Activated CD8-positive, alpha-beta T cell treated with anti-CD3 and anti-CD28 coated beads, Interleukin-2, amount 10 ng/mL, durations not matched to agents 7 days and 5 days (primary cell): ENCODE data around the gene POLH. TPM values are rescaled to one million over a fixed set of nuclear protein-coding genes. Genes with fewer than 3 reads are reported as not detected.
"Not testable (repeated sequence)": the region's sequence is repeated elsewhere in the genome, so short reads cannot be mapped to it uniquely, and the experiment has no call there.

Source experiments
- ATAC-seq: fragments of 150-1000 bp; cut with Tn5 transposase; one replicate; pipeline ENCODE4 v1.10.0; 2021; ENCODE audit warnings: moderate library complexity
- CTCF ChIA-PET: fragments of 350-600 bp; sonication (Branson Sonifier 250); formaldehyde crosslinking; loops from one replicate; lab custom pipeline; 2021; ENCODE audit warnings: antibody characterized with exemption; lab: Charles Lee
- POLR2A ChIA-PET: fragments of 350-600 bp; sonication (Branson Sonifier 250); formaldehyde crosslinking; loops from one replicate; lab custom pipeline; 2021; ENCODE audit warnings: antibody characterized with exemption; lab: Charles Lee
- DNase-seq: peaks from one replicate; pipeline ENCODE4 v3.0.0-alpha.2; 2020
- H3K27ac Mint-ChIP-seq: one replicate; pipeline ENCODE4 v1.8.0; 2021; ENCODE audit warnings: mild to moderate bottlenecking, mixed read lengths
- H3K27me3 Mint-ChIP-seq: one replicate; pipeline ENCODE4 v1.8.0; 2021; ENCODE audit warnings: low read depth, mixed read lengths
- H3K36me3 Mint-ChIP-seq: one replicate; pipeline ENCODE4 v1.8.0; 2021; ENCODE audit warnings: low read depth, mixed read lengths
- H3K4me1 Mint-ChIP-seq: one replicate; pipeline ENCODE4 v1.8.0; 2021; ENCODE audit warnings: low read depth, mixed read lengths
- H3K4me3 Mint-ChIP-seq: one replicate; pipeline ENCODE4 v1.8.0; 2021; ENCODE audit warnings: mild to moderate bottlenecking, mixed read lengths
- H3K9me3 Mint-ChIP-seq: one replicate; pipeline ENCODE4 v1.8.0; 2022; ENCODE audit warnings: mixed read lengths; ENCODE audit not compliant: insufficient read depth
- total RNA-seq, 2 experiments: library from RNA; stranded (reverse); gene quantifications; one replicate each; pipeline ENCODE4 v1.2.3, GENCODE V29; 2021

POLH gene
- 10 to 100 TPM; 73.1 to 75.2 TPM for total RNA-seq

GRCh38 chr6:43575772-43576551 lies at the start of gene POLH, which contains the start of gene XPO5:
TSS of gene POLH (plus strand) at chr6:43576185. CDS start at chr6:43582320, 6,135 bp downstream.
TSS of gene XPO5 (minus strand) at chr6:43576038. CDS start at chr6:43575864, 174 bp downstream.
- ATAC-seq (peak; percentile 96), DNase-seq (peak; percentile 93)
- ChIA-PET CTCF (interaction anchor here (1.2 to 1.5 kb wide), 3 partner anchors 9 to 70 kb away, joined by 3 to 5 read pairs (median 4); no protein-coding TSS in a partner anchor), POLR2A (interaction anchor here (0.5 to 2.5 kb wide), 5 partner anchors 9 to 844 kb away, joined by 3 to 15 read pairs (median 4); partner anchors contain the start of genes GTPBP2, POLR1C and YIPF3)
- H3K36me3 Mint-ChIP-seq = peaks cover 48% of the 10 kb centered on the region
- H3K4me1 Mint-ChIP-seq = peaks cover 44% of the 10 kb centered on the region
- H3K4me3 Mint-ChIP-seq = peak within 1 kb of the TSS; percentile 97
- H3K9me3 Mint-ChIP-seq = no peaks in the 10 kb centered on the region
- peak within 1 kb of the TSS; percentile 89 for H3K27ac Mint-ChIP-seq
- H3K27me3 Mint-ChIP-seq = no peaks in the 10 kb centered on the region

GRCh38 chr6:43532201-43532600 lies 43.8 kb upstream of the POLH start:
- Mint-ChIP-seq H3K4me3 (no peak overlapping the region), H3K27me3 (no peaks in the 10 kb centered on the region), H3K9me3 (no peaks in the 10 kb centered on the region), H3K27ac (no peak overlapping the region), H3K36me3 (peaks cover 48% of the 10 kb centered on the region), H3K4me1 (no peaks in the 10 kb centered on the region)
- no peak for DNase-seq
- ChIA-PET POLR2A (interaction anchor here (1.7 kb wide), 1 partner anchor 16 kb away, joined by 3 read pairs; no protein-coding TSS in a partner anchor), CTCF (interaction anchor here (1.1 to 1.6 kb wide), 2 partner anchors 26 to 76 kb away, joined by 3 to 5 read pairs; no protein-coding TSS in a partner anchor)
- ATAC-seq = no peak

GRCh38 chr6:43538986-43539385 lies 37.0 kb upstream of the POLH start:
- H3K27me3 Mint-ChIP-seq, DNase-seq, H3K4me1 Mint-ChIP-seq, H3K4me3 Mint-ChIP-seq, H3K9me3 Mint-ChIP-seq, CTCF ChIA-PET, H3K27ac Mint-ChIP-seq, ATAC-seq: not testable (repeated sequence)
- peaks cover 40% of the 10 kb centered on the region for H3K36me3 Mint-ChIP-seq
- POLR2A ChIA-PET = interaction anchor here (1.5 kb wide), 1 partner anchor 14 kb away, joined by 4 read pairs; no protein-coding TSS in a partner anchor

GRCh38 chr6:43539409-43539808 lies 36.6 kb upstream of the POLH start:
- H3K36me3 Mint-ChIP-seq = peaks cover 42% of the 10 kb centered on the region
- H3K9me3 Mint-ChIP-seq, H3K27ac Mint-ChIP-seq, CTCF ChIA-PET, ATAC-seq, H3K27me3 Mint-ChIP-seq, DNase-seq, H3K4me3 Mint-ChIP-seq, H3K4me1 Mint-ChIP-seq: not testable (repeated sequence)
- POLR2A ChIA-PET = interaction anchor here (1.5 kb wide), 1 partner anchor 14 kb away, joined by 4 read pairs; no protein-coding TSS in a partner anchor

- POLR2A ChIA-PET = interaction anchor here (1.5 kb wide), 1 partner anchor 15 kb away, joined by 4 read pairs; no protein-coding TSS in a partner anchor
- CTCF ChIA-PET = no interaction called here
- no peak overlapping the region for H3K4me3 Mint-ChIP-seq
- H3K4me1 Mint-ChIP-seq = peaks cover 2% of the 10 kb centered on the region
- ATAC-seq (no peak), DNase-seq (no peak)
- no peaks in the 10 kb centered on the region for H3K27me3 Mint-ChIP-seq
- H3K27ac Mint-ChIP-seq = no peak overlapping the region
- H3K36me3 Mint-ChIP-seq = peaks cover 44% of the 10 kb centered on the region
- no peaks in the 10 kb centered on the region for H3K9me3 Mint-ChIP-seq
Measured at GRCh38 chr6:43540507-43540906, 35.5 kb upstream of the POLH start.

- no peak for ATAC-seq
- DNase-seq = no peak
- Mint-ChIP-seq H3K27ac (no peak overlapping the region), H3K36me3 (peaks cover 54% of the 10 kb centered on the region), H3K27me3 (no peaks in the 10 kb centered on the region), H3K9me3 (no peaks in the 10 kb centered on the region), H3K4me3 (no peak overlapping the region), H3K4me1 (peaks cover 2% of the 10 kb centered on the region)
- CTCF ChIA-PET = no interaction called here
- POLR2A ChIA-PET = interaction anchor here (0.6 kb wide), 1 partner anchor 67 kb away, joined by 3 read pairs; no protein-coding TSS in a partner anchor
Measured at GRCh38 chr6:43541774-43542471, 34.1 kb upstream of the POLH start.

- ChIA-PET POLR2A (no interaction called here), CTCF (no interaction called here)
- H3K36me3 Mint-ChIP-seq = peaks cover 58% of the 10 kb centered on the region
- no peak for ATAC-seq
- DNase-seq = no peak
- no peaks in the 10 kb centered on the region for H3K9me3 Mint-ChIP-seq
- H3K4me1 Mint-ChIP-seq = peaks cover 2% of the 10 kb centered on the region
- H3K27me3 Mint-ChIP-seq = no peaks in the 10 kb centered on the region
- no peak overlapping the region for H3K27ac Mint-ChIP-seq
- no peak overlapping the region for H3K4me3 Mint-ChIP-seq
Measured at GRCh38 chr6:43544461-43544860, 31.5 kb upstream of the POLH start.

- peaks cover 64% of the 10 kb centered on the region for H3K36me3 Mint-ChIP-seq
- H3K4me1 Mint-ChIP-seq = peaks cover 2% of the 10 kb centered on the region
- DNase-seq = no peak
- no peak for ATAC-seq
- no peaks in the 10 kb centered on the region for H3K9me3 Mint-ChIP-seq
- no peaks in the 10 kb centered on the region for H3K27me3 Mint-ChIP-seq
- ChIA-PET POLR2A (interaction anchor here (1.1 kb wide), 1 partner anchor 8 kb away, joined by 3 read pairs; no protein-coding TSS in a partner anchor), CTCF (no interaction called here)
- no peak overlapping the region for H3K27ac Mint-ChIP-seq
- no peak overlapping the region for H3K4me3 Mint-ChIP-seq
Measured at GRCh38 chr6:43547222-43547621, 28.8 kb upstream of the POLH start.

GRCh38 chr6:43557620-43558019 lies 18.4 kb upstream of the POLH start:
- peaks cover 65% of the 10 kb centered on the region for H3K36me3 Mint-ChIP-seq
- POLR2A ChIA-PET, DNase-seq, H3K27ac Mint-ChIP-seq, CTCF ChIA-PET, H3K27me3 Mint-ChIP-seq, ATAC-seq, H3K4me3 Mint-ChIP-seq, H3K4me1 Mint-ChIP-seq, H3K9me3 Mint-ChIP-seq: not testable (repeated sequence)

GRCh38 chr6:43559328-43559727 lies 16.7 kb upstream of the POLH start:
- Mint-ChIP-seq H3K4me1 (no peaks in the 10 kb centered on the region), H3K4me3 (no peak overlapping the region), H3K27me3 (no peaks in the 10 kb centered on the region), H3K36me3 (peaks cover 59% of the 10 kb centered on the region), H3K9me3 (no peaks in the 10 kb centered on the region), H3K27ac (no peak overlapping the region)
- ChIA-PET POLR2A (no interaction called here), CTCF (no interaction called here)
- DNase-seq = no peak
- no peak for ATAC-seq

- H3K27me3 Mint-ChIP-seq = no peaks in the 10 kb centered on the region
- POLR2A ChIA-PET = interaction anchor here (0.9 to 1.0 kb wide), 2 partner anchors 14 to 50 kb away, joined by 3 to 4 read pairs; no protein-coding TSS in a partner anchor
- peaks cover 23% of the 10 kb centered on the region for H3K4me1 Mint-ChIP-seq
- peaks cover 47% of the 10 kb centered on the region for H3K36me3 Mint-ChIP-seq
- CTCF ChIA-PET = interaction anchor here (1.2 to 1.6 kb wide), 2 partner anchors 8 to 37 kb away, joined by 4 to 6 read pairs; no protein-coding TSS in a partner anchor
- no peak for ATAC-seq
- DNase-seq = no peak
- no peaks in the 10 kb centered on the region for H3K9me3 Mint-ChIP-seq
- H3K27ac Mint-ChIP-seq = peak overlapping the region; percentile 36
- H3K4me3 Mint-ChIP-seq = no peak overlapping the region
Measured at GRCh38 chr6:43570876-43571441, 5.0 kb upstream of the POLH start.
